Hepatocyte (in vitro differentiated cells): Measurements from ENCODE around the gene ZCCHC24.

Experiments
- EZH2 ChIP-seq: fragments of 200-600 bp; sonication (generic); IDR thresholded peaks from 2 replicates; pipeline ENCODE4 v1.6.1; 2016; ENCODE audit warnings: antibody characterized with exemption, mild to moderate bottlenecking, borderline replicate concordance
- EZH2phosphoT487 ChIP-seq: fragments of 200-600 bp; sonication (generic); IDR thresholded peaks from one replicate; pipeline ENCODE4 v1.6.1; 2018; ENCODE audit warnings: antibody characterized with exemption, mild to moderate bottlenecking, low read depth, moderate library complexity; ENCODE audit not compliant: unreplicated experiment, severe bottlenecking
- TF ChIP-seq, protein P1 (sequence below): fragments of 200-600 bp; sonication (generic); IDR thresholded peaks from 2 replicates; pipeline ENCODE4 v1.5.1; 2016; ENCODE audit warnings: antibody characterized with exemption, mild to moderate bottlenecking; ENCODE audit not compliant: poor library complexity

DNA sequence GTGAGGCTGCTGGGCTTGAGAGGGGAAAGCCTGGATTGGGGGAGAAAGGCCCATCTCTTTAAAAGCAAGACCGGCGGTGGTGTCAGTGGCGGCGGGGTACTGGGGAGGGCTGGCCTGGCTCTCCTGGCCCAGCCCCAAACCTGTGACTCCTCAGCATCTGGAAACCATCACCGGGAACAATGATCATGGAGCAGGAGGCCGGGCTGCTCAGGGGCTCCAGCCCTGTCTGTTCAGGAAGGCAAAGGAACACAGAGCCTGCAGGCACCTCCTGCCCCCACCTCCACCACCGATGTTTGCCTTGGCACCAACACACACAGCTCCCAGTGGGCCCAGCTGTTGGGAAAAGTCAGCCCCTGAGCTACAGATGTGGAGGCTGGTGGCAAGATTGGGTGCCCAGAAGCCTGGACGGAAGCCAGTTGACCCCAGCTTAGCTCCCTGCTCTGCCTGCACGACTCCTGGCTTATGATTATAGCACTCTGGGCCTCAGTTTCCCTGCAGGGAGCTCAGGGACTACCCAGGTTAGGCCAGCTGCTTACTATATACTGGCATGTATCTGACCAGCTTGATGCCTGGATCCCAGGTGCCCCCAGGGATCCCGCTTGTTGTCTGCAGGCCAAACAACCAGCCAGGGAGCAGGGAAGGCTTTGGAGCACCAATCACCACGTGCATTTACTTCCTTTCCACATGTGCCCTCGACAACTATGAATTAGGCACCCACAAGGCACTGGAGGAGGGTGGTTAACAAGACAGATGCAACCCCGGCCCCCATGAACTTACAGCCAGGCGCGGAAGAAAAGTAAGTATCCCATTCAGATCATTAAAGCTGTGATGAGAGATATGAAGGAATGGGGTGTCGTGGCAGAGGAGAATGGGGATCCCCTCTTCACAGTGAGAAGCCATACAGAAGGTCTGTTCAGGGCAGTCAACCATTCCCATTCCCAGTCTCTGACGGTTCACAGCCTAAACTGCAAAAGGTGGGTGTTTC is 37.3 kb downstream of the ZCCHC24 start:
- TF ChIP-seq EZH2 (no peak), EZH2phosphoT487 (no peak)
- TF ChIP-seq, protein P1, sequence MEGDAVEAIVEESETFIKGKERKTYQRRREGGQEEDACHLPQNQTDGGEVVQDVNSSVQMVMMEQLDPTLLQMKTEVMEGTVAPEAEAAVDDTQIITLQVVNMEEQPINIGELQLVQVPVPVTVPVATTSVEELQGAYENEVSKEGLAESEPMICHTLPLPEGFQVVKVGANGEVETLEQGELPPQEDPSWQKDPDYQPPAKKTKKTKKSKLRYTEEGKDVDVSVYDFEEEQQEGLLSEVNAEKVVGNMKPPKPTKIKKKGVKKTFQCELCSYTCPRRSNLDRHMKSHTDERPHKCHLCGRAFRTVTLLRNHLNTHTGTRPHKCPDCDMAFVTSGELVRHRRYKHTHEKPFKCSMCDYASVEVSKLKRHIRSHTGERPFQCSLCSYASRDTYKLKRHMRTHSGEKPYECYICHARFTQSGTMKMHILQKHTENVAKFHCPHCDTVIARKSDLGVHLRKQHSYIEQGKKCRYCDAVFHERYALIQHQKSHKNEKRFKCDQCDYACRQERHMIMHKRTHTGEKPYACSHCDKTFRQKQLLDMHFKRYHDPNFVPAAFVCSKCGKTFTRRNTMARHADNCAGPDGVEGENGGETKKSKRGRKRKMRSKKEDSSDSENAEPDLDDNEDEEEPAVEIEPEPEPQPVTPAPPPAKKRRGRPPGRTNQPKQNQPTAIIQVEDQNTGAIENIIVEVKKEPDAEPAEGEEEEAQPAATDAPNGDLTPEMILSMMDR = no peak
